Measurements from ENCODE around the gene PODN.

DNA sequence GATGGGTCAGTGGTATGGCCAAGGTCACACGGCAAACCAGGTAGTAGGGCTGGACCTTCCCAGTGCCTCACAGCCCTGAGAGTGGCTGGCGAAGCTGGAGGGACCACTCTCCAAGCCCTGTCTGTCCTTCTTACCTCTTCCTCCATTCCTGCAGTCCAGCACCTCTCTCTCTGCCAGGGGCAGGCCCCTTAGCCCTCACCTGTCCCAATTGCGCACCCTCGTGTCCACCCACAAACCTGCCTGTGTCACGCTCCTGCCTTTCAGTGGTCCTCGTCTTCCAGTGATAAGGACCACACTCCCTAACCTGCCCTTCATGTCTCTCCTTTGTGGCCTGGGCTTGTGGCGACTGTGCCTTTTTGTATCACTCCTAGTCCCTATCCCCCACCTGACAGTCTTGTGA lies 3.4 kb downstream of the PODN start:
- no peak for TF ChIP-seq CTCF (conservative IDR thresholded peaks at IDR 0.05)
- no peak for TF ChIP-seq ZFX (IDR thresholded peaks at IDR 0.05)
